MM.1S (cell line): ENCODE measurements around the gene GALNTL6.

Source experiments
- CTCF ChIP-seq: fragments of 300-600 bp; sonication (generic); IDR thresholded peaks from 2 replicates; pipeline ENCODE4 v1.5.1; 2016; ENCODE audit warnings: antibody characterized with exemption, low read length, mixed read lengths
- EZH2 ChIP-seq: fragments of 300-600 bp; sonication (generic); optimal IDR thresholded peaks from 2 replicates; pipeline ENCODE3; 2017; ENCODE audit warnings: low read depth, mild to moderate bottlenecking, antibody characterized with exemption, low read length, mixed read lengths
- EZH2phosphoT487 ChIP-seq: fragments of 300-600 bp; sonication (generic); IDR thresholded peaks from 2 replicates; pipeline ENCODE4 v1.6.1; 2018; ENCODE audit warnings: antibody characterized with exemption, low read length

DNA sequence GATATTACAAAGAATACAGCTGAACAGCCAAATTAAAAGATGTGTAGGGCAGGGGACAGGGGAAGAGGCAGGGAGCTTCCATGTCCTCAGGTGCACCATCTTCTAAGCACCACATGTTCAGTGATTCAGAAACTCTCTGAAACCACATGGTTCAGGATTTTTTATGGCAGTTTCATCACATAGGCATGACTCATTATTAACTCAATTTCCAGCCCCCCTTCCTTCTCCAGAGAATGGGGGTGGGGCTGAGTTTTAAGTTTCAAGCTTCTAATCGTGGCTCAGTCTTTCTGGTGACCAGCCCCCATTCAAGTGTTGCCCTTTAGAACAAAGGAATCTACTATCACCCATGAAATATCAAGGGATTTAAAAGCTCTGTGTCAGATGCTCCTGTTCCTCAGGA is 1037.6 kb downstream of the GALNTL6 start:
- TF ChIP-seq CTCF, result no peak
- no peak for TF ChIP-seq EZH2
- no peak for TF ChIP-seq EZH2phosphoT487
